Tibial artery (tissue), 4 donors: ENCODE measurements around the gene PEAR1.

ENCODE experiments used
- DNase-seq, 2 donors: peaks; one replicate each; pipeline ENCODE4 v3.0.0-alpha.2; 2019
- H3K27ac ChIP-seq, 2 donors: fragments of 200-600 bp; sonication (generic) in 1 of 2; 1 replicate in 1 of 2; 2 replicates in 1 of 2; pipeline ENCODE4 v1.5.1; 2018 to 2019; ENCODE audit warnings: mild to moderate bottlenecking in 1 of 2
- H3K27me3 ChIP-seq, 2 donors: fragments of 200-600 bp; sonication (generic) in 1 of 2; one replicate each; pipeline versions ENCODE4 v1.5.1 to v1.6.0; 2016 to 2019
- H3K36me3 ChIP-seq, 3 donors: fragments of 200-600 bp; sonication (generic) in 2 of 3; one replicate each; pipeline ENCODE4 v1.5.1; 2016 to 2019; ENCODE audit warnings: mild to moderate bottlenecking in 2 of 3
- H3K4me1 ChIP-seq, 4 donors: fragments of 200-600 bp; sonication (generic) in 2 of 4; 1 replicate in 3 of 4; 2 replicates in 1 of 4; pipeline ENCODE4 v1.5.1; 2016 to 2019
- H3K4me3 ChIP-seq, 2 donors: fragments of 200-600 bp; sonication (generic) in 1 of 2; 1 replicate in 1 of 2; 2 replicates in 1 of 2; pipeline ENCODE4 v1.5.1; 2018 to 2019; ENCODE audit warnings: mild to moderate bottlenecking in 2 of 2
- H3K9me3 ChIP-seq, 3 donors: fragments of 200-600 bp; sonication (generic) in 1 of 3; one replicate each; pipeline ENCODE4 v1.5.1; 2016 to 2019
- CTCF ChIP-seq, 2 experiments: fragments of 200-600 bp in 1 of 2; fragments of 450-650 bp in 1 of 2; IDR thresholded peaks; one replicate each; pipeline ENCODE4 v1.5.1; 2017 to 2019; ENCODE audit warnings: antibody characterized with exemption in 2 of 2, mild to moderate bottlenecking in 1 of 2, moderate library complexity in 1 of 2
- intact Hi-C: fragments of 100-400 bp; cut with DNase I; formaldehyde crosslinking; loops from one replicate; pipeline ENCODE4 v1.15.0; 2023; ENCODE audit warnings: low total_unique reads

Gene PEAR1

GRCh38 chr1:156873659-156874058 lies 19.9 kb upstream of the PEAR1 start:
- no peak for TF ChIP-seq CTCF (IDR thresholded peaks at IDR 0.05)
- Histone ChIP-seq H3K27ac (no peak overlapping the region), H3K27me3 (peaks cover 0 to 47% of the 10 kb centered on the region in 2 donors), H3K36me3 (no peaks in the 10 kb centered on the region), H3K4me3 (no peak overlapping the region), H3K9me3 (no peaks in the 10 kb centered on the region), H3K4me1 (no peaks in the 10 kb centered on the region)
- DNase-seq = no peak
- intact Hi-C loops = no loop called here

- Histone ChIP-seq H3K27ac (no peak overlapping the region), H3K4me1 (no peaks in the 10 kb centered on the region), H3K36me3 (no peaks in the 10 kb centered on the region), H3K4me3 (no peak overlapping the region), H3K9me3 (no peaks in the 10 kb centered on the region), H3K27me3 (peaks cover 0 to 50% of the 10 kb centered on the region in 2 donors)
- DNase-seq = no peak
- intact Hi-C loops = no loop called here
- no peak for TF ChIP-seq CTCF (IDR thresholded peaks at IDR 0.05)
These were observed 19.4 kb upstream of the PEAR1 start for GRCh38 chr1:156874142-156874541.

- no peaks in the 10 kb centered on the region for H3K4me1 ChIP-seq
- H3K9me3 ChIP-seq = no peaks in the 10 kb centered on the region
- no peak for DNase-seq
- intact Hi-C loops = no loop called here
- no peak for TF ChIP-seq CTCF (IDR thresholded peaks at IDR 0.05)
- H3K4me3 ChIP-seq = no peak overlapping the region
- no peaks in the 10 kb centered on the region for H3K36me3 ChIP-seq
- no peak overlapping the region for H3K27ac ChIP-seq
- peaks cover 0 to 52% of the 10 kb centered on the region in 2 donors for H3K27me3 ChIP-seq
These were observed 18.8 kb upstream of the PEAR1 start for GRCh38 chr1:156874572-156875340.

- no peak overlapping the region for H3K4me3 ChIP-seq
- no peaks in the 10 kb centered on the region for H3K9me3 ChIP-seq
- no peak for TF ChIP-seq CTCF (IDR thresholded peaks at IDR 0.05)
- no peaks in the 10 kb centered on the region for H3K4me1 ChIP-seq
- DNase-seq = no peak
- no peak overlapping the region for H3K27ac ChIP-seq
- no peaks in the 10 kb centered on the region for H3K36me3 ChIP-seq
- H3K27me3 ChIP-seq = peaks cover 0 to 53% of the 10 kb centered on the region in 2 donors
- intact Hi-C loops = no loop called here
These were observed 18.2 kb upstream of the PEAR1 start for GRCh38 chr1:156875341-156875615.

GRCh38 chr1:156876281-156876680 lies 17.2 kb upstream of the PEAR1 start:
- DNase-seq = no peak
- Histone ChIP-seq H3K36me3 (no peaks in the 10 kb centered on the region), H3K27ac (no peak overlapping the region), H3K4me1 (no peaks in the 10 kb centered on the region), H3K9me3 (no peaks in the 10 kb centered on the region), H3K4me3 (no peak overlapping the region), H3K27me3 (peaks cover 0 to 55% of the 10 kb centered on the region in 2 donors)
- intact Hi-C loops = no loop called here
- no peak for TF ChIP-seq CTCF (IDR thresholded peaks at IDR 0.05)
